IMR-90 (cell line): ENCODE measurements around the gene CD6.

Experiments used
- BHLHE40 ChIP-seq: fragments of 150-350 bp; IDR thresholded peaks from 2 replicates; pipeline ENCODE4 v1.6.1; 2016; ENCODE audit warnings: mild to moderate bottlenecking, low read depth, low read length
- CTCF ChIP-seq: conservative IDR thresholded peaks from 2 replicates; pipeline ENCODE4 v1.5.1; 2012; ENCODE audit warnings: mild to moderate bottlenecking, low read depth, low read length, improper control_type of control experiment
- POLR2A ChIP-seq: IDR thresholded peaks from 2 replicates; pipeline ENCODE4 v1.6.1; 2012; ENCODE audit warnings: mild to moderate bottlenecking, low read depth, low read length
- RAD21 ChIP-seq: IDR thresholded peaks from 2 replicates; pipeline ENCODE4 v1.6.1; 2012; ENCODE audit warnings: low read length, improper control_type of control experiment
- SMC3 ChIP-seq: fragments of 150-350 bp; IDR thresholded peaks from 2 replicates; pipeline ENCODE4 v1.6.1; 2016; ENCODE audit warnings: low read depth, mild to moderate bottlenecking, antibody characterized with exemption, low read length, moderate library complexity

- TF ChIP-seq CTCF = no peak
- no peak for TF ChIP-seq POLR2A
- no peak for TF ChIP-seq RAD21
- TF ChIP-seq BHLHE40 = no peak
- no peak for TF ChIP-seq SMC3
These were observed 23.1 kb downstream of the CD6 start for GRCh38 chr11:60994541-60995080.
